ENCODE data around the gene EIF4A3.
A peak's percentile ranks its signal among the peaks of the same experiment; 100 is the strongest.

EIF4A3 gene

GRCh38 chr17:80147035-80147822 lies at the start of gene EIF4A3:
Gene EIF4A3 (minus strand): TSS chr17:80147128. CDS start chr17:80146961, 167 bp downstream.
- peak; percentile 84 for DNase-seq (ENCODE audit: low read depth)

- DNase-seq (ENCODE audit: low read depth): no peak
Observed at GRCh38 chr17:80196652-80197051, 49.7 kb upstream of the EIF4A3 start.

GRCh38 chr17:80195671-80196529 lies 49.0 kb upstream of the EIF4A3 start:
- peak; percentile 28 for DNase-seq (ENCODE audit: low read depth)

GRCh38 chr17:80195141-80195540 lies 48.2 kb upstream of the EIF4A3 start:
- DNase-seq (ENCODE audit: low read depth): no peak

GRCh38 chr17:80191865-80192661 lies 45.1 kb upstream of the EIF4A3 start:
- no peak for DNase-seq (ENCODE audit: low read depth)

- DNase-seq (ENCODE audit: low read depth): no peak
Observed at GRCh38 chr17:80191192-80191591, 44.3 kb upstream of the EIF4A3 start.

GRCh38 chr17:80190716-80191115 lies 43.8 kb upstream of the EIF4A3 start:
- DNase-seq (ENCODE audit: low read depth): no peak

- DNase-seq (ENCODE audit: low read depth): no peak
Observed at GRCh38 chr17:80189611-80190010, 42.7 kb upstream of the EIF4A3 start.

GRCh38 chr17:80187515-80187941 lies 40.6 kb upstream of the EIF4A3 start:
- DNase-seq (ENCODE audit: low read depth): no peak

- no peak for DNase-seq (ENCODE audit: low read depth)
Observed at GRCh38 chr17:80187090-80187489, 40.2 kb upstream of the EIF4A3 start.

- no peak for DNase-seq (ENCODE audit: low read depth)
Observed at GRCh38 chr17:80185968-80186367, 39.0 kb upstream of the EIF4A3 start.

GRCh38 chr17:80184423-80184714 lies 37.4 kb upstream of the EIF4A3 start:
- no peak for DNase-seq (ENCODE audit: low read depth)

- no peak for DNase-seq (ENCODE audit: low read depth)
Observed at GRCh38 chr17:80183581-80184422, 36.9 kb upstream of the EIF4A3 start.

- DNase-seq (ENCODE audit: low read depth): no peak
Observed at GRCh38 chr17:80182845-80183223, 35.9 kb upstream of the EIF4A3 start.

- DNase-seq (ENCODE audit: low read depth): no peak
Observed at GRCh38 chr17:80182118-80182844, 35.4 kb upstream of the EIF4A3 start.

- DNase-seq (ENCODE audit: low read depth): no peak
Observed at GRCh38 chr17:80181431-80181830, 34.5 kb upstream of the EIF4A3 start.

- DNase-seq (ENCODE audit: low read depth): no peak
Observed at GRCh38 chr17:80180192-80180591, 33.3 kb upstream of the EIF4A3 start.

GRCh38 chr17:80177986-80178595 lies 31.2 kb upstream of the EIF4A3 start:
- no peak for DNase-seq (ENCODE audit: low read depth)

GRCh38 chr17:80176757-80177156 lies 29.8 kb upstream of the EIF4A3 start:
- no peak for DNase-seq (ENCODE audit: low read depth)

GRCh38 chr17:80173916-80174315 lies 27.0 kb upstream of the EIF4A3 start:
- DNase-seq (ENCODE audit: low read depth): no peak
